PC-9 (cell line): ENCODE data around the gene AMMECR1. TPM values are rescaled to one million over a fixed set of nuclear protein-coding genes. Genes with fewer than 3 reads are reported as not detected.
"Not testable (repeated sequence)": the region's sequence is repeated elsewhere in the genome, so short reads cannot be mapped to it uniquely, and the experiment has no call there.

Experiments used
- BruUV-seq: library from RNA; stranded (reverse); fragments of 400-500 nt; replicated peaks from 2 replicates; lab custom pipeline; 2021; lab: Mats Ljungman, UMichigan
- CTCF ChIA-PET: fragments of 300-600 bp; sonication (Branson Sonifier 250); formaldehyde crosslinking; loops from one replicate; lab custom pipeline; 2022; ENCODE audit warnings: antibody characterized with exemption; lab: Charles Lee
- POLR2A ChIA-PET: fragments of 300-600 bp; sonication (Branson Sonifier 250); formaldehyde crosslinking; loops from one replicate; lab custom pipeline; 2022; ENCODE audit warnings: antibody characterized with exemption; ENCODE audit not compliant: unreplicated experiment; lab: Charles Lee
- DNase-seq, 2 experiments: peaks; one replicate each; pipeline versions ENCODE4 v3.0.0 to v3.0.0-alpha.2; 2015 to 2022; ENCODE audit warnings: mixed read lengths in 1 of 2
- H2AFZ ChIP-seq: fragments of 200-600 bp; sonication (generic); 2 replicates; pipeline ENCODE4 v1.8.1; 2017; ENCODE audit warnings: antibody characterized with exemption
- H3F3A ChIP-seq: fragments of 200-600 bp; sonication (generic); 2 replicates; pipeline ENCODE4 v1.8.1; 2017; ENCODE audit warnings: antibody characterized with exemption, mild to moderate bottlenecking, low read depth; ENCODE audit not compliant: insufficient read depth
- H3K27ac ChIP-seq: fragments of 200-600 bp; sonication (generic); 2 replicates; pipeline ENCODE4 v1.6.1; 2016; ENCODE audit warnings: mixed run types
- H3K27me3 ChIP-seq: fragments of 200-600 bp; sonication (generic); 2 replicates; pipeline ENCODE4 v1.6.1; 2016; ENCODE audit warnings: low read depth, mixed run types; ENCODE audit not compliant: insufficient read depth
- H3K36me3 ChIP-seq: fragments of 200-600 bp; sonication (generic); 2 replicates; pipeline ENCODE4 v1.6.1; 2016; ENCODE audit warnings: low read depth, mixed run types
- H3K4me1 ChIP-seq: fragments of 200-600 bp; sonication (generic); replicated peaks from 2 replicates; pipeline ENCODE4 v1.6.1; 2016; ENCODE audit warnings: mixed run types; ENCODE audit not compliant: insufficient read depth
- H3K4me2 ChIP-seq: fragments of 200-600 bp; sonication (generic); 2 replicates; pipeline ENCODE4 v1.6.1; 2017; ENCODE audit warnings: mixed run types
- H3K4me3 ChIP-seq: fragments of 200-600 bp; sonication (generic); 2 replicates; pipeline ENCODE4 v1.6.1; 2016; ENCODE audit warnings: mixed run types
- H3K79me2 ChIP-seq: fragments of 200-600 bp; sonication (generic); 2 replicates; pipeline ENCODE4 v1.6.1; 2017; ENCODE audit warnings: low read depth, mixed run types
- H3K9me2 ChIP-seq: fragments of 200-600 bp; sonication (generic); 2 replicates; pipeline ENCODE4 v1.8.1; 2017; ENCODE audit warnings: mild to moderate bottlenecking; ENCODE audit not compliant: insufficient read depth
- H3K9me3 ChIP-seq: fragments of 200-600 bp; sonication (generic); 2 replicates; pipeline ENCODE4 v1.8.1; 2016; ENCODE audit warnings: low read depth; ENCODE audit not compliant: insufficient read depth
- H4K20me1 ChIP-seq: fragments of 200-600 bp; sonication (generic); 2 replicates; pipeline ENCODE4 v1.8.1; 2017; ENCODE audit not compliant: insufficient read depth
- EZH2 ChIP-seq: fragments of 200-600 bp; sonication (generic); IDR thresholded peaks from 2 replicates; pipeline ENCODE4 v1.8.0; 2017; ENCODE audit warnings: antibody characterized with exemption, low read depth
- intact Hi-C: fragments of 100-400 bp; cut with micrococcal nuclease; formaldehyde crosslinking; loops from one replicate; pipeline ENCODE4 v1.10.0; 2022; ENCODE audit not compliant: unreplicated experiment
- total RNA-seq: library from RNA; stranded (reverse); gene quantifications from 2 replicates; pipeline ENCODE4 v1.2.3, GENCODE V29; 2021
- TF ChIP-seq, protein P1 (sequence below): fragments of 200-600 bp; sonication (generic); conservative IDR thresholded peaks from 2 replicates; pipeline ENCODE4 v1.6.1; 2017; ENCODE audit warnings: mixed run types, antibody characterized with exemption, mild to moderate bottlenecking, moderate library complexity

AMMECR1 gene
- total RNA-seq, 1 experiment from 2014 or later, result 35.4 TPM

DNA sequence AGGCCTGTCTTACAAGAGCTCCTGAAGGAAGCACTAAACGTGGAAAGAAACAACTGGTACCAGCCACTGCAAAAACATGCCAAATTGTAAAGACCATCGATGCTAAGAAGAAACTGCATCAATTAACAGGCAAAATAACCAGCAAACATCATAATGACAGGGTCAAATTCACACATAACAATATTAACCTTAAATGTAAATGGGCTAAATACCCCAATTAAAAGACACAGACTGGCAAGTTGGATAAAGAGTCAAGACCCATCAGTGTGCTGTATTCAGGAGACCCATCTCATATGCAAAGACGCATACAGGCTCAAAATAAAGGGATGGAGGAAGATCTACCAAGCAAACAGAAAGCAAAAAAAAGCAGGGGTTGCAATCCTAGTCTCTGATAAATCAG, 86.4 kb downstream of the AMMECR1 start:
- Histone ChIP-seq H3K9me3 (peaks cover 13% of the 10 kb centered on the region), H3K79me2 (peaks cover 40% of the 10 kb centered on the region), H3K4me1 (peaks cover 27% of the 10 kb centered on the region), H3F3A (peaks cover 18% of the 10 kb centered on the region)
- H2AFZ ChIP-seq, H3K4me3 ChIP-seq, DNase-seq, H3K27me3 ChIP-seq, POLR2A ChIA-PET, H3K27ac ChIP-seq, intact Hi-C loops, H4K20me1 ChIP-seq, H3K36me3 ChIP-seq, CTCF ChIA-PET, BruUV-seq, H3K9me2 ChIP-seq, H3K4me2 ChIP-seq: not testable (repeated sequence)

DNA sequence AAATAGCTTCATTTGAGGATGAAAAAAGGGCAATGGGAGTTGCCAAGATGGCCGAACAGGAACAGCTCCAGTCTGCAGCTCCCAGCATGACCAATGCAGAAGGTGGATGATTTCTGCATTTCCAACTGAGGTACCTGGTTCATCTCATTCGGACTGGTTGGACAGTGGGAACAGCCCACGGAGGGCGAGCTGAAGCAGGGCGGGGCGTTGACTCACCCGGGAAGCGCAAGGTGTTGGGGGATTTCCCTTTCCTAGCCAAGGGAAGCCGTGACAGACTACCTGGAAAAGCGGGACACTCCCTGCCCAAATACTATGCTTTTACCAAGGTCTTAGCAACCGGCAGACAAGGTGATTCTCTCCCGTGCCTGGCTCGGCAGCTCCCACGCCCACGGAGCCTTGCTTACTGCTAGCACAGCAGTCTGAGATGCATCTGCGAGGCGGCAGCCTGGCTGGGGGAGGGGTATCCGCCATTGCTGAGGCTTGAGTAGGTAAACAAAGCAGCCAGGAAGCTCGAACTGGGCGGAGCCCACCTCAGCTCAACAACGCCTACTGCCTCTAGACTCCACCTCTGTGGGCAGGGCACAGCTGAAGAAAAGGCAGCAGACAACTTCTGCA, 88.3 kb downstream of the AMMECR1 start:
- H3F3A ChIP-seq, result peaks cover 18% of the 10 kb centered on the region
- H2AFZ ChIP-seq, result peak overlapping the region; percentile 59
- peak; percentile 69 to 77 for DNase-seq
- ChIA-PET POLR2A (interaction anchor here (0.7 kb wide), 1 partner anchor 8 kb away, joined by 4 read pairs; no protein-coding TSS in a partner anchor), CTCF (interaction anchor here (0.7 kb wide), 1 partner anchor 47 kb away, joined by 3 read pairs; no protein-coding TSS in a partner anchor)
- H3K27me3 ChIP-seq, BruUV-seq, H3K36me3 ChIP-seq, H4K20me1 ChIP-seq, H3K9me2 ChIP-seq: not testable (repeated sequence)
- intact Hi-C loops, result loop anchor here (5.0 kb wide), 1 partner anchor 88 kb away; the partner anchor contains the start of gene AMMECR1
- H3K4me3 ChIP-seq, result peak overlapping the region; percentile 61; the same call in 1 of the 2 replicates
- peaks cover 27% of the 10 kb centered on the region for H3K4me1 ChIP-seq
- H3K9me3 ChIP-seq, result peaks cover 13% of the 10 kb centered on the region
- peak overlapping the region; percentile 74 for H3K4me2 ChIP-seq
- peaks cover 40% of the 10 kb centered on the region for H3K79me2 ChIP-seq
- H3K27ac ChIP-seq, result peak overlapping the region; percentile 75

DNA sequence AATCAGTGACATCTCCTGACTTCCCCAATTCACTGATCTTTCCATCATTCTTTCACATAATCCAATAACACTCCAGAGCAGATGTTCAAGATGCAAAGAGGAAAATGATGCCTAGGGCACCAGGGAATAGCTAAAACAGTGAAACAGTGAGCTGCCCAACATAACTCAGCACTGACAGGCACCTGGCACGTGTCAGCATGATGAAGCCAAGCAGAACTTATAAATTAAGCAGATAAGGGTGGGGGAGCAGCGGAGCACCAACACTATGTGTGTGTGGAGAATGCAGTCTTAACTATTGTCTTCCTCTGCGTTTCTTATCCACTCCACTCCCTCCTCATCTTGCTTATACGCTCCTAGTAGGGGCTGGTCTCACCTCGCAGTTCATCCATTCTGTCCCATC, 89.4 kb downstream of the AMMECR1 start:
- H3K79me2 ChIP-seq, result peaks cover 37% of the 10 kb centered on the region
- H3K9me3 ChIP-seq, result peaks cover 7% of the 10 kb centered on the region
- H2AFZ ChIP-seq, result no peak overlapping the region
- H3K4me3 ChIP-seq, result no peak overlapping the region
- no TSS peak for BruUV-seq
- POLR2A ChIA-PET, result no interaction called here
- H3K9me2 ChIP-seq, result no peaks in the 10 kb centered on the region
- no peaks in the 10 kb centered on the region for H3K27me3 ChIP-seq
- peak overlapping the region; percentile 74; the same call in 1 of the 2 replicates for H3K4me2 ChIP-seq
- intact Hi-C loops, result loop anchor here (5.0 kb wide), 1 partner anchor 89 kb away; the partner anchor contains the start of gene AMMECR1
- no peaks in the 10 kb centered on the region for H4K20me1 ChIP-seq
- 0 out of 2 replicates have a peak, but pooled peaks cover 8% of the 10 kb centered on the region for H3K36me3 ChIP-seq
- H3F3A ChIP-seq, result peaks cover 20% of the 10 kb centered on the region
- no peak overlapping the region for H3K27ac ChIP-seq
- H3K4me1 ChIP-seq, result peaks cover 27% of the 10 kb centered on the region
- DNase-seq, result no peak
- CTCF ChIA-PET, result no interaction called here
- TF ChIP-seq, protein P1, sequence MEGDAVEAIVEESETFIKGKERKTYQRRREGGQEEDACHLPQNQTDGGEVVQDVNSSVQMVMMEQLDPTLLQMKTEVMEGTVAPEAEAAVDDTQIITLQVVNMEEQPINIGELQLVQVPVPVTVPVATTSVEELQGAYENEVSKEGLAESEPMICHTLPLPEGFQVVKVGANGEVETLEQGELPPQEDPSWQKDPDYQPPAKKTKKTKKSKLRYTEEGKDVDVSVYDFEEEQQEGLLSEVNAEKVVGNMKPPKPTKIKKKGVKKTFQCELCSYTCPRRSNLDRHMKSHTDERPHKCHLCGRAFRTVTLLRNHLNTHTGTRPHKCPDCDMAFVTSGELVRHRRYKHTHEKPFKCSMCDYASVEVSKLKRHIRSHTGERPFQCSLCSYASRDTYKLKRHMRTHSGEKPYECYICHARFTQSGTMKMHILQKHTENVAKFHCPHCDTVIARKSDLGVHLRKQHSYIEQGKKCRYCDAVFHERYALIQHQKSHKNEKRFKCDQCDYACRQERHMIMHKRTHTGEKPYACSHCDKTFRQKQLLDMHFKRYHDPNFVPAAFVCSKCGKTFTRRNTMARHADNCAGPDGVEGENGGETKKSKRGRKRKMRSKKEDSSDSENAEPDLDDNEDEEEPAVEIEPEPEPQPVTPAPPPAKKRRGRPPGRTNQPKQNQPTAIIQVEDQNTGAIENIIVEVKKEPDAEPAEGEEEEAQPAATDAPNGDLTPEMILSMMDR, result no peak
- no peak for TF ChIP-seq EZH2

DNA sequence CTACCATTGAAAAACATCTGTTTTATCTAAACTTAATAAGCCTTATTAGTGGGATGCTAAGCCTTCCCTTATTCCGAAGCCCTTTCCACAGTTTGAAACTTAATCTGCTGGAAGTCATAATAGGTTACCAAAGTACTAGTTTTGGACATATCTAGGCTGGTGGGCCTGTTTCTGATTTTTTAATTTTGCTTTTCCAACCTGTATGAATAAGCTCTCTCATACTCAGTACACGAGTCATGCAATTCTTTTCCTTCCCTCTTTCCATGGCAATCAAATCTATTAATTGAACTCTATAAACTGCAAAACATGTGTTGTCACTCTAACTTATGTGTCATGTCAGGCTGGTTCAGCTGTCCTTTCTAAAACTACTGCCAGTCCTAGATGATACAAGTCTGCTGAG, 91.0 kb downstream of the AMMECR1 start:
- H3K27me3 ChIP-seq, result no peaks in the 10 kb centered on the region
- H3K4me1 ChIP-seq, result peaks cover 27% of the 10 kb centered on the region
- 0 out of 2 replicates have a peak overlapping the region, but pooled peaks have one; percentile 20 for H3K27ac ChIP-seq
- H3K4me2 ChIP-seq, result no peak overlapping the region
- no peaks in the 10 kb centered on the region for H3K9me2 ChIP-seq
- no peak for DNase-seq
- no TSS peak for BruUV-seq
- H4K20me1 ChIP-seq, result no peaks in the 10 kb centered on the region
- ChIA-PET CTCF (interaction anchor here (0.5 kb wide), 1 partner anchor 315 kb away, joined by 4 read pairs; no protein-coding TSS in a partner anchor), POLR2A (no interaction called here)
- TF ChIP-seq, protein P1, result no peak
- TF ChIP-seq EZH2, result no peak
- H2AFZ ChIP-seq, result no peak overlapping the region
- peaks cover 35% of the 10 kb centered on the region for H3K79me2 ChIP-seq
- peaks cover 22% of the 10 kb centered on the region for H3F3A ChIP-seq
- intact Hi-C loops, result loop anchor here (5.0 kb wide), 1 partner anchor 90 kb away; the partner anchor contains the start of gene AMMECR1
- no peaks in the 10 kb centered on the region; the same call in 1 of the 2 replicates for H3K9me3 ChIP-seq
- 0 out of 2 replicates have a peak, but pooled peaks cover 8% of the 10 kb centered on the region for H3K36me3 ChIP-seq
- no peak overlapping the region for H3K4me3 ChIP-seq
